Transverse colon (tissue), 4 donors: ENCODE results near the gene LRWD1. TPM values are rescaled to one million over a fixed set of nuclear protein-coding genes. Genes with fewer than 3 reads are reported as not detected.
A peak's percentile ranks its signal among the peaks of the same experiment; 100 is the strongest.
"Not testable (repeated sequence)": the region's sequence is repeated elsewhere in the genome, so short reads cannot be mapped to it uniquely, and the experiment has no call there.

Experiments
- DNase-seq: peaks from one replicate; pipeline ENCODE4 v3.0.0-alpha.2; 2019
- H3K27ac ChIP-seq, 4 donors: fragments of 200-600 bp; sonication (generic); 2 replicates each; pipeline ENCODE4 v1.5.1; 2016 to 2018; ENCODE audit warnings: inconsistent platforms in 4 of 4
- H3K27me3 ChIP-seq: fragments of 200-600 bp; sonication (generic); 2 replicates; pipeline ENCODE4 v1.5.1; 2017; ENCODE audit warnings: inconsistent platforms
- H3K36me3 ChIP-seq, 4 donors: fragments of 200-600 bp; sonication (generic); 2 replicates each; pipeline ENCODE4 v1.5.1; 2017 to 2019; ENCODE audit warnings: inconsistent platforms in 4 of 4
- H3K4me1 ChIP-seq, 4 donors: fragments of 200-600 bp; sonication (generic); 2 replicates each; pipeline ENCODE4 v1.5.1; 2017 to 2020; ENCODE audit warnings: inconsistent platforms in 4 of 4
- H3K4me3 ChIP-seq, 4 donors: fragments of 200-600 bp; sonication (generic); 1 replicate in 1 of 4; 2 replicates in 3 of 4; pipeline versions ENCODE4 v1.5.1 to v1.6.1; 2017 to 2019; ENCODE audit warnings: inconsistent platforms in 4 of 4
- H3K9me3 ChIP-seq, 2 donors: fragments of 200-600 bp; sonication (generic); 2 replicates each; pipeline ENCODE4 v1.5.1; 2017 to 2019; ENCODE audit warnings: inconsistent platforms in 2 of 2
- WGBS, 2 donors: methylation state at CpG; one replicate each; pipeline ENCODE4 v1.1.5; 2018; ENCODE audit warnings: low coverage in 1 of 2; 5-methylcytosine and 5-hydroxymethylcytosine counted together
- in situ Hi-C, 4 donors: fragments of 200-750 bp; cut with MboI; loops; one replicate each; pipeline versions ENCODE4 v1.15.0 to v1.15.1; 2017; ENCODE audit warnings: low sequenced_read_pairs in 3 of 4, low pct_ligation_motif_present in 1 of 4, low pct_unique_long_range_greater_than_20kb in 1 of 4
- intact Hi-C: fragments of 100-400 bp; cut with DNase I; formaldehyde crosslinking; loops from one replicate; pipeline ENCODE4 v1.15.1; 2023; ENCODE audit warnings: low total_unique reads
- total RNA-seq, 4 donors: library from RNA; depleted of rRNA; stranded (reverse); fragments of >200 nt; gene quantifications; one replicate each; pipeline ENCODE4 v1.1.0, GENCODE V29; 2016

The LRWD1 gene
- total RNA-seq, 4 donors from 2014 or later, result 15.7 to 45.6 (median 18.4) TPM

- H3K9me3 ChIP-seq, H3K4me3 ChIP-seq, intact Hi-C loops, H3K36me3 ChIP-seq, H3K4me1 ChIP-seq, DNase-seq, H3K27me3 ChIP-seq, in situ Hi-C loops, H3K27ac ChIP-seq: not testable (repeated sequence)
- no CpG with 5 or more reads among the region's 67 CpGs for WGBS, 2 donors
Observed at GRCh38 chr7:102494473-102495149, 29.8 kb downstream of the LRWD1 start.

- DNase-seq, H3K36me3 ChIP-seq, H3K4me3 ChIP-seq, H3K27ac ChIP-seq, in situ Hi-C loops, intact Hi-C loops, H3K27me3 ChIP-seq, H3K4me1 ChIP-seq, H3K9me3 ChIP-seq: not testable (repeated sequence)
- 100% methylated on average over 1 of the region's 10 CpGs; no CpG with 5 or more reads in 1 of the 2 donors for WGBS, 2 donors
Observed at GRCh38 chr7:102496861-102497260, 32.1 kb downstream of the LRWD1 start.

- H3K4me3 ChIP-seq, DNase-seq, in situ Hi-C loops, H3K36me3 ChIP-seq, H3K9me3 ChIP-seq, intact Hi-C loops, H3K4me1 ChIP-seq, H3K27me3 ChIP-seq, H3K27ac ChIP-seq: not testable (repeated sequence)
- WGBS, 2 donors, result 86% methylated on average over 1 of the region's 5 CpGs; no CpG with 5 or more reads in 1 of the 2 donors
Observed at GRCh38 chr7:102497308-102497707, 32.5 kb downstream of the LRWD1 start.

- H3K36me3 ChIP-seq, DNase-seq, in situ Hi-C loops, H3K9me3 ChIP-seq, H3K27ac ChIP-seq, intact Hi-C loops, H3K4me1 ChIP-seq, H3K27me3 ChIP-seq, H3K4me3 ChIP-seq: not testable (repeated sequence)
- WGBS, 2 donors, result 96% methylated on average over 9 of the region's 16 CpGs; no CpG with 5 or more reads in 1 of the 2 donors
Observed at GRCh38 chr7:102498321-102498720, 33.5 kb downstream of the LRWD1 start.

GRCh38 chr7:102503141-102503540, 38.4 kb downstream of the LRWD1 start:
- WGBS, 2 donors, result no CpG with 5 or more reads among the region's 12 CpGs
- H3K4me1 ChIP-seq, intact Hi-C loops, H3K9me3 ChIP-seq, H3K36me3 ChIP-seq, H3K27ac ChIP-seq, H3K27me3 ChIP-seq, DNase-seq, in situ Hi-C loops, H3K4me3 ChIP-seq: not testable (repeated sequence)

GRCh38 chr7:102505298-102506185, 40.8 kb downstream of the LRWD1 start:
- H3K4me3 ChIP-seq, H3K27me3 ChIP-seq, H3K27ac ChIP-seq, H3K4me1 ChIP-seq, H3K36me3 ChIP-seq, in situ Hi-C loops, H3K9me3 ChIP-seq, intact Hi-C loops: not testable (repeated sequence)
- WGBS, 2 donors, result 83% methylated on average over 5 of the region's 24 CpGs; no CpG with 5 or more reads in 1 of the 2 donors
- DNase-seq, result peak; percentile 5

- peak; percentile 6 for DNase-seq
- H3K4me3 ChIP-seq, H3K36me3 ChIP-seq, H3K4me1 ChIP-seq, in situ Hi-C loops, H3K27ac ChIP-seq, H3K9me3 ChIP-seq, H3K27me3 ChIP-seq, intact Hi-C loops: not testable (repeated sequence)
- 100% methylated on average over 2 of the region's 8 CpGs; no CpG with 5 or more reads in 1 of the 2 donors for WGBS, 2 donors
Observed at GRCh38 chr7:102507410-102508088, 42.8 kb downstream of the LRWD1 start.

GRCh38 chr7:102510575-102510974, 45.8 kb downstream of the LRWD1 start:
- H3K9me3 ChIP-seq, H3K4me1 ChIP-seq, in situ Hi-C loops, H3K36me3 ChIP-seq, DNase-seq, H3K27ac ChIP-seq, intact Hi-C loops, H3K4me3 ChIP-seq, H3K27me3 ChIP-seq: not testable (repeated sequence)
- 78% methylated on average over 4 of the region's 8 CpGs; no CpG with 5 or more reads in 1 of the 2 donors for WGBS, 2 donors

- H3K4me1 ChIP-seq, DNase-seq, intact Hi-C loops, in situ Hi-C loops, H3K4me3 ChIP-seq, H3K36me3 ChIP-seq, H3K27me3 ChIP-seq, H3K27ac ChIP-seq, H3K9me3 ChIP-seq: not testable (repeated sequence)
- WGBS, 2 donors, result no CpG with 5 or more reads among the region's 30 CpGs
Observed at GRCh38 chr7:102511860-102512522, 47.2 kb downstream of the LRWD1 start.

GRCh38 chr7:102512642-102513221, 47.9 kb downstream of the LRWD1 start:
- Histone ChIP-seq H3K4me3 (peak overlapping the region in 1 of 4 donors; percentile 1), H3K27ac (peak overlapping the region; percentile 32 to 85 (median 72))
- in situ Hi-C loops, H3K9me3 ChIP-seq, H3K4me1 ChIP-seq, intact Hi-C loops, H3K27me3 ChIP-seq, H3K36me3 ChIP-seq: not testable (repeated sequence)
- DNase-seq, result peak; percentile 8
- 47% methylated on average over 5 of the region's 5 CpGs; no CpG with 5 or more reads in 1 of the 2 donors for WGBS, 2 donors
